ENCODE results near the gene AGPAT2. TPM values are rescaled to one million over a fixed set of nuclear protein-coding genes. Genes with fewer than 3 reads are reported as not detected.
A peak's percentile ranks its signal among the peaks of the same experiment; 100 is the strongest.
"Not testable (repeated sequence)": the region's sequence is repeated elsewhere in the genome, so short reads cannot be mapped to it uniquely, and the experiment has no call there.

Gene AGPAT2
- total and polyA plus RNA-seq, 7 experiments from 2014 or later = 2.3 to 20.6 (median 12.0) TPM

DNA sequence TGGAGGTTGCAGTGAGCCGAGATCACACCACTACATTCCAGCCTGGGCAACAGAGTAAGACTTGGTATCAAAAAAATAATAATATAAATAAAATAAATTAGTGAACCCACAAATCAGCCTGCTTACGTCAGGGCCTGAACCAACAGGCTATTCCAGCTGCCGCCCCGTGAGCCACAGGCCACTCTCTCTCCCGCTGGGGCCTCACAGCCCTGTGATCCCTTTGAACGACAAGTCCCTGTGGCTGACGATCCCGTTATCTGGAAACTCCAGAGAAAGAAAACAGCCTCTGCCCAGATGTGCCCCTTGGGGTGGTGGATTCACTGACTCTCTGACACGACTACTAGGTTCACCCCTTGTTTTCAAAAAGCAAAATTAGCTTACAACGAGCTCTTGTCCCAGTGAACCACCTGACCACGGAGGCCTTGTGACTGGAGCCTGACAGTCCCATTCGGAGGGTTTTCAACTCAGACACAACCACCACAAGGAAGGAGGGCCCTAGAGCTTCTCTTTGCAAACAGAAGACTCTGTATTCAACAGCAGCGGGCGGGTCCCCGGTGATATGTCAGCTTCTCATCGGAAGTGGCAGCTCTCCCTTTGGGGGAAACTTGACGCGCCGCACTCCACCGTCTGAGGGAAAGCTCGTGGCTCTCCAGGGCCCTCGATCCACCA, 20.7 kb upstream of the AGPAT2 start:
- Mint-ChIP-seq H3K36me3 (no peaks in the 10 kb centered on the region), H3K4me1 (peaks cover 0 to 8% (median 5%) of the 10 kb centered on the region in 7 donors), H3K4me3 (no peak overlapping the region), H3K27ac (peak overlapping the region in 1 of 9 donors; percentile 49), H3K9me3 (no peaks in the 10 kb centered on the region), H3K27me3 (peaks cover 15 to 40% (median 23%) of the 10 kb centered on the region in 5 donors)
- H3K4me1 ChIP-seq (ENCODE audit: control insufficient read depth in 2 of 2, insufficient read depth in 2 of 2, low read length in 2 of 2) = no peaks in the 10 kb centered on the region
- peaks cover 0 to 4% of the 10 kb centered on the region in 2 donors for H3K27me3 ChIP-seq (ENCODE audit: control insufficient read depth in 2 of 2, insufficient read depth in 2 of 2, low read length in 2 of 2)
- no peak overlapping the region for H3K4me3 ChIP-seq (ENCODE audit: low read length)
- H3K9me3 ChIP-seq (ENCODE audit: control insufficient read depth in 2 of 3, low read length in 3 of 3) = no peaks in the 10 kb centered on the region
- POLR2A ChIA-PET = no interaction called here
- no peaks in the 10 kb centered on the region for H3K36me3 ChIP-seq (ENCODE audit: control insufficient read depth in 2 of 3, insufficient read depth in 3 of 3, low read length in 3 of 3)
- CTCF ChIA-PET = no interaction called here
- no peak overlapping the region for H3K27ac ChIP-seq (ENCODE audit: low read depth, low read length)
- DNase-seq (no peak), ATAC-seq (no peak)
- intact Hi-C loops (cut with micrococcal nuclease) = no loop called here

DNA sequence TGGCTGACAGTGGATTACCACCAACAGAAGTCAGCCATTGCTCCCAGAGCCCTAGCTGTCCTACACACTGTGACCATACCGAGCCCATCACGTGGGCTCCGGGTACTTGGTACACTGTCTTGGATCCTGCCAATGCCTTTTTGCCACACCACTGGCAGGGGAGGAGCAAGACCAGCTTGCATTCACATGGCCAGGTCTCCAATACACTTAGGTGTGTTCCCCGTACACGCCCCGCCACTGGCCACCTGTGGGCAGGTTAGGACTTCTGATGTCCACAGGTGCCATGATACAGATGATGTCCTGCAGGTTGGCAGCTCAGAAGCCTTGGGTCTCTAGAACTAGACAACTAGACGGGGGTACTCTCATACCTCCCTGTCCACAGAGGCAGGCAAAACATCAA, 19.8 kb upstream of the AGPAT2 start:
- POLR2A ChIA-PET = no interaction called here

DNA sequence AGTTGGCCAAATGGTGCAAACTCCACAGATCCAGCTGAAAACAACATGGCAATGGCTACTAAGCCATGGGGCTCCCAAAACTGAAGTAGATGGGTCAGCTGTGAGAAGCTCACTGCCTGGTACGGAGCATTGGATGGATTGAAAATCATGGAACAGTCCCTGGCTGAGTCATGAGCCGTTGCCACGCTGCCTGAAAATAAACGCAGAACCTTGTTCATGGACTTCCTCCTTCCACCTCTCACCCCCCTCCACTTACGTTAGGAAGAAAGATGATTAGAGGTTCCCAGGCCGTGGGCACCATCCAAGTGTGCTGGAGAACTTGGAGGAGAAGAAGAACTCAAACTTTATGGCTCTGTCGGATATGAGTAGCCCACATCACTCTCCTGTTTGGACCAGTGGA, 18.3 kb upstream of the AGPAT2 start:
- intact Hi-C loops (cut with micrococcal nuclease) = no loop called here
- Mint-ChIP-seq H3K27ac (no peak overlapping the region), H3K36me3 (no peaks in the 10 kb centered on the region), H3K9me3 (no peaks in the 10 kb centered on the region), H3K27me3 (peaks cover 3 to 36% (median 11%) of the 10 kb centered on the region in 5 donors), H3K4me3 (no peak overlapping the region), H3K4me1 (peaks cover 3 to 17% (median 11%) of the 10 kb centered on the region in 7 donors)
- no peaks in the 10 kb centered on the region for H3K27me3 ChIP-seq (ENCODE audit: control insufficient read depth in 2 of 2, insufficient read depth in 2 of 2, low read length in 2 of 2)
- H3K4me3 ChIP-seq (ENCODE audit: low read length) = no peak overlapping the region
- DNase-seq (no peak), ATAC-seq (peak; percentile 22)
- CTCF ChIA-PET = no interaction called here
- H3K27ac ChIP-seq (ENCODE audit: low read depth, low read length) = no peak overlapping the region
- peaks cover 7 to 12% of the 10 kb centered on the region in 2 donors for H3K4me1 ChIP-seq (ENCODE audit: control insufficient read depth in 2 of 2, insufficient read depth in 2 of 2, low read length in 2 of 2)
- H3K36me3 ChIP-seq (ENCODE audit: control insufficient read depth in 2 of 3, insufficient read depth in 3 of 3, low read length in 3 of 3) = no peaks in the 10 kb centered on the region
- no peaks in the 10 kb centered on the region for H3K9me3 ChIP-seq (ENCODE audit: control insufficient read depth in 2 of 3, low read length in 3 of 3)
- POLR2A ChIA-PET = interaction anchor here (0.7 kb wide), 1 partner anchor 23 kb away, joined by 4 read pairs; no protein-coding TSS in a partner anchor

More for the DNA sequence above, 19.8 kb upstream of the AGPAT2 start:
- no peak overlapping the region for H3K27ac ChIP-seq (ENCODE audit: low read depth, low read length)
- no peaks in the 10 kb centered on the region for H3K9me3 Mint-ChIP-seq
- intact Hi-C loops (cut with micrococcal nuclease) = no loop called here
- no peaks in the 10 kb centered on the region for H3K36me3 ChIP-seq (ENCODE audit: control insufficient read depth in 2 of 3, insufficient read depth in 3 of 3, low read length in 3 of 3)
- CTCF ChIA-PET = no interaction called here
- peaks cover 0 to 8% (median 5%) of the 10 kb centered on the region in 7 donors for H3K4me1 Mint-ChIP-seq
- H3K9me3 ChIP-seq (ENCODE audit: control insufficient read depth in 2 of 3, low read length in 3 of 3) = no peaks in the 10 kb centered on the region
- H3K4me3 Mint-ChIP-seq = no peak overlapping the region
- H3K4me3 ChIP-seq (ENCODE audit: low read length) = no peak overlapping the region
- peaks cover 15 to 43% (median 23%) of the 10 kb centered on the region in 5 donors for H3K27me3 Mint-ChIP-seq
- H3K36me3 Mint-ChIP-seq = no peaks in the 10 kb centered on the region
- ATAC-seq (no peak), DNase-seq (no peak)
- no peak overlapping the region for H3K27ac Mint-ChIP-seq
- no peaks in the 10 kb centered on the region for H3K4me1 ChIP-seq (ENCODE audit: control insufficient read depth in 2 of 2, insufficient read depth in 2 of 2, low read length in 2 of 2)
- H3K27me3 ChIP-seq (ENCODE audit: control insufficient read depth in 2 of 2, insufficient read depth in 2 of 2, low read length in 2 of 2) = peaks cover 0 to 3% of the 10 kb centered on the region in 2 donors

DNA sequence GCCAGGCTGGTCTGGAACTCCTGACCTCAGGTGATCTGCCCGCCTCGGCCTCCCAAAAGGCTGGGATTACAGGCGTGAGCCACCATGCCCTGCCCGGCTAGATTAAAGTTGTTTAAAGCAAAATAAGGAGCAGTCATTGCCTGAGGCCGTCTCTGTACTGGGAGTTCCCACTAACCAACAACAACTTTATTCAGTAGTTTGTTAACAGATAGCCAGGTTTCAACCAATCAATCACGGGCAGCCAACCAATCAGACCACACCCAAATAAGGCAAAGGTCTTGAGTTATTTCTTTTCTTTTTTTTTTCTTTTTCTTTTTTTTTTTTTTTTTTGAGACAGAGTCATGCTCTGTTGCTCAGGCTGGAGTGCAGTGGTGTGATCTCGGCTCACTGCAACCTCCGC, 17.5 kb upstream of the AGPAT2 start:
- peaks cover 7 to 17% of the 10 kb centered on the region in 2 donors for H3K4me1 ChIP-seq (ENCODE audit: control insufficient read depth in 2 of 2, insufficient read depth in 2 of 2, low read length in 2 of 2)
- ATAC-seq; H3K27ac Mint-ChIP-seq; DNase-seq; CTCF ChIA-PET; H3K36me3 Mint-ChIP-seq; POLR2A ChIA-PET; H3K4me3 ChIP-seq (ENCODE audit: low read length); H3K27ac ChIP-seq (ENCODE audit: low read depth, low read length); H3K36me3 ChIP-seq (ENCODE audit: control insufficient read depth in 2 of 3, insufficient read depth in 3 of 3, low read length in 3 of 3); intact Hi-C loops (cut with micrococcal nuclease); H3K9me3 Mint-ChIP-seq; H3K9me3 ChIP-seq (ENCODE audit: control insufficient read depth in 2 of 3, low read length in 3 of 3); H3K4me3 Mint-ChIP-seq; H3K27me3 ChIP-seq (ENCODE audit: control insufficient read depth in 2 of 2, insufficient read depth in 2 of 2, low read length in 2 of 2): not testable (repeated sequence)
- Mint-ChIP-seq H3K4me1 (peaks cover 7 to 22% (median 14%) of the 10 kb centered on the region in 7 donors), H3K27me3 (peaks cover 0 to 28% (median 7%) of the 10 kb centered on the region in 5 donors)

DNA sequence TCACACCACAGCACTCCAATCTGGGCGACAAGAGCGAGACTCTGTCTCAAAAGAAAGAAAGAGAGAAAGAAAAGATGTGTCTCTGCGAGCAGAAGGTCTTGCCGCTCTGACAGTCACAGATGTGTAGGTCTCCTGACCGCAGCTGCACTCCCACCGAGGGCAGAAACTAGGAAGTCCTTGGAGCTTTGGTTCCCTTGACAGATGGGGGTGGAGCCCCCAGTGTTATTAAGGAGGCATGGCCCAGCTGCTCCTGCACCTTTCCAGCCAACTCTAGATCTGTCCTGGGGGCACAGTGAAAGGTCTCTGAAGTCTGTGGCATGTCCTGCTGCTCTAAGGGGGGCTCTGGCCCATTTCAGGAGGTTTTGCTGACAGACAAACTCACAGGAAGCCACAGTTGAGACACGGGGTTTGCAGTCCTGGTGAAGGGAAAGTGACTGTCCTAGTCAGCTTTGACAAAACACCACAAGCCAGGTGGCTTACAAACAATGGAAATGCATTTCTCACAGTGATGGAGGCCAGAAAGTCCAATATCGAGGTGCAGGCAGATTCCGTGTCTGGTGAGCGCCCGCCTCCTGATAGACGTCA, 16.1 kb upstream of the AGPAT2 start:
- H3K27me3 ChIP-seq (ENCODE audit: control insufficient read depth in 2 of 2, insufficient read depth in 2 of 2, low read length in 2 of 2) = no peaks in the 10 kb centered on the region
- no peaks in the 10 kb centered on the region for H3K36me3 ChIP-seq (ENCODE audit: control insufficient read depth in 2 of 3, insufficient read depth in 3 of 3, low read length in 3 of 3)
- no peak for ATAC-seq
- ChIA-PET POLR2A (no interaction called here), CTCF (no interaction called here)
- peaks cover 7 to 17% of the 10 kb centered on the region in 2 donors for H3K4me1 ChIP-seq (ENCODE audit: control insufficient read depth in 2 of 2, insufficient read depth in 2 of 2, low read length in 2 of 2)
- H3K27ac ChIP-seq (ENCODE audit: low read depth, low read length) = no peak overlapping the region
- intact Hi-C loops (cut with micrococcal nuclease) = no loop called here
- DNase-seq = no peak
- H3K9me3 Mint-ChIP-seq = peaks cover 0 to 2% (median 0%) of the 10 kb centered on the region in 11 donors
- H3K4me3 Mint-ChIP-seq = no peak overlapping the region
- H3K36me3 Mint-ChIP-seq = no peaks in the 10 kb centered on the region
- no peaks in the 10 kb centered on the region for H3K9me3 ChIP-seq (ENCODE audit: control insufficient read depth in 2 of 3, low read length in 3 of 3)
- peaks cover 0 to 30% (median 5%) of the 10 kb centered on the region in 5 donors for H3K27me3 Mint-ChIP-seq
- peak overlapping the region in 1 of 9 donors; percentile 2 for H3K27ac Mint-ChIP-seq
- no peak overlapping the region for H3K4me3 ChIP-seq (ENCODE audit: low read length)
- H3K4me1 Mint-ChIP-seq = peaks cover 7 to 22% (median 14%) of the 10 kb centered on the region in 7 donors

DNA sequence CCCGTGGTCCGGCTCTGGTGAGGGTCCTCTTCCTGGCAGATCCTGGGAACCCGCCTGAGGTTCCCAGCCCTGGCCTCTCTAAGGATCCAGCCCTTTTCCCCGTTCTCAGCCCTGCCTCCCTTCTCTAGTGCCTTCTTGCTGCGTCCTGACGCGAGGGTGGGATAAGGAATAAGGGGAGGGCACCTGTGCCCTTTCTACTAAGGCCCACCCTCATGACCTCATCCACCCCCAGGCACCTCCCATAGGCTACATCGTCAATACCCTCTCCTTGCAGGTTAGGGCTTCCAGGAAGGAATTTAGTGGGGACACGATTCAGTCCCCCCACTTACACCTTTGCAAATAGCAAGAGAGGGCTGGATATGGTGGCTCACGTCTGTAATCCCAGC, 14.4 kb upstream of the AGPAT2 start:
- intact Hi-C loops (cut with micrococcal nuclease) = loop anchor here (1.0 to 2.0 kb wide), 2 partner anchors 27 kb away; no protein-coding TSS in a partner anchor
- no peak for ATAC-seq
- peaks cover 0 to 29% (median 5%) of the 10 kb centered on the region in 5 donors for H3K27me3 Mint-ChIP-seq
- H3K36me3 Mint-ChIP-seq = no peaks in the 10 kb centered on the region
- no peaks in the 10 kb centered on the region for H3K36me3 ChIP-seq (ENCODE audit: control insufficient read depth in 2 of 3, insufficient read depth in 3 of 3, low read length in 3 of 3)
- peak overlapping the region in 9 of 10 donors; percentile 51 to 91 (median 83) for H3K4me3 Mint-ChIP-seq
- H3K4me3 ChIP-seq (ENCODE audit: low read length) = peak overlapping the region; percentile 65
- no peak overlapping the region for H3K27ac ChIP-seq (ENCODE audit: low read depth, low read length)
- CTCF ChIA-PET = no interaction called here
- H3K4me1 ChIP-seq (ENCODE audit: control insufficient read depth in 2 of 2, insufficient read depth in 2 of 2, low read length in 2 of 2) = peaks cover 7 to 17% of the 10 kb centered on the region in 2 donors
- no peaks in the 10 kb centered on the region for H3K27me3 ChIP-seq (ENCODE audit: control insufficient read depth in 2 of 2, insufficient read depth in 2 of 2, low read length in 2 of 2)
- POLR2A ChIA-PET = interaction anchor here (5.2 kb wide), 1 partner anchor 27 kb away, joined by 19 read pairs; no protein-coding TSS in a partner anchor
- H3K9me3 Mint-ChIP-seq = peaks cover 0 to 2% (median 0%) of the 10 kb centered on the region in 11 donors
- peak overlapping the region in 5 of 9 donors; percentile 56 to 89 (median 75) for H3K27ac Mint-ChIP-seq
- no peaks in the 10 kb centered on the region for H3K9me3 ChIP-seq (ENCODE audit: control insufficient read depth in 2 of 3, low read length in 3 of 3)
- peaks cover 10 to 25% (median 14%) of the 10 kb centered on the region in 7 donors for H3K4me1 Mint-ChIP-seq
- peak in 1 of 9 donors; percentile 18 for DNase-seq

Data from naive thymus-derived CD4-positive, alpha-beta T cell (primary cell).